HG03039 (cell line): ENCODE data around the gene PRSS38.

Source experiments
- ATAC-seq: cut with Tn5 transposase; IDR thresholded peaks from one replicate; pipeline ENCODE4 v1.9.1; 2021; ENCODE audit warnings: mild to moderate bottlenecking, moderate library complexity; ENCODE audit not compliant: unreplicated experiment

PRSS38 gene

DNA sequence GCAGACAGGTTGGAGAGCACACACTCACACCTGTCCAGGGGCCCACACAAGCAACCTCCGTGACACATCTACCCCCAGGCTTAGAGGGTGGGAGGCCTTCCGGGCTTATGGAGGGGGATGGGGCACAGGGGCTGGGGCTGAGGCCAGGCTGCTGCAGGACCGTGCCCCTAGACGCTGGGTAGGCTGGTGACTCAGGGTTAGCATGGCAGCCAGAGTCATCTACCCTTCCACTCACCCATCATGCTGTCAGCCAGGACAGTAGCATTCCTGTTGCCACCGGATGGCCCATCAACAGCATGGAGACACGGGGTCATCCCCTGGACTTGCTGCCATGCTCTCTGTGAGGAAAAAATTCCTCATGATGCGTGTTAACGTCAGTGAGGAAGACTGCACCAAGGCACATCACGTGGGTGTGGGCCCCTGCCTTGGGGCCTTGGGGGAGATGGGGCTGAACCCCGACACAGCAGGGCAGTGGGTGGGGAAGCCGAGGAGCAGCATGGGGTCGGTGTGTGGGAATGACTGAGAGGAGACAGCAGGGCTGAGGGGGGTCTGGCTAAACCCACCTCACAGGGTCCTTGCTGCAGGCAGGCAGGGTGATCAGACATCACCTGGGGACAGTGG lies 79.5 kb downstream of the PRSS38 start:
- ATAC-seq, result no peak
